Urothelium cell line (cell line): ENCODE measurements around the gene KLK13.

Experiments used
- DNase-seq: peaks from one replicate; pipeline ENCODE4 v3.0.0; 2011; ENCODE audit warnings: low spot score, mixed read lengths
- FAIRE-seq: peaks from 2 replicates; lab custom pipeline; 2011; peaks lifted over from hg19 to GRCh38; lab: Jason Lieb, UNC

Gene KLK13

DNA sequence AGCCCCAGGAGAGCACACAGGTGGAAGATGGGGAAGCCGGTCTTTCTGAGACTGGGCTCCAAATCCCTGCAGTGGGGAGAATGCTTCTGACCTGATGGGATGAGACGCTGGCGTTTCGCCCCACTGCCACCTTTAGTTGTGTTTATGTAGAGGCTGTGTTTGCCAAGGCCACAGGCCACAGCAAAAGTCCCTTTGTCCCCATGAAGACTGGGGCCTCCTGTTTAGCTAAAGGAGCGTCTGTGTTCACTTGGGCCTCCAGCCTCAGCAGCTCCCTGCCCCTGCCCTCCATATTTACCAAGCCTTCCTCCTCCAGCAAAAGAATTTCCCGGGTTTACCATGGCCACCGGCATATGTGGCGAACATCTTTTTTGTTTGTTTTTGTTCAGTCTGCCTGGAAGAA is 28.2 kb upstream of the KLK13 start:
- FAIRE-seq, result no peak

GRCh38 chr19:51091895-51092873 is 27.3 kb upstream of the KLK13 start:
- FAIRE-seq, result no peak
- DNase-seq, result no peak

More for the DNA sequence above, 28.2 kb upstream of the KLK13 start:
- no peak for DNase-seq

GRCh38 chr19:51091126-51091525 is 26.2 kb upstream of the KLK13 start:
- DNase-seq (no peak), FAIRE-seq (no peak)

GRCh38 chr19:51090471-51090870 is 25.6 kb upstream of the KLK13 start:
- DNase-seq, result no peak
- no peak for FAIRE-seq

GRCh38 chr19:51089786-51090185 is 24.9 kb upstream of the KLK13 start:
- FAIRE-seq (no peak), DNase-seq (no peak)

- FAIRE-seq (no peak), DNase-seq (no peak)
Observed at GRCh38 chr19:51086153-51086850, 21.4 kb upstream of the KLK13 start.

GRCh38 chr19:51084505-51084904 is 19.6 kb upstream of the KLK13 start:
- no peak for DNase-seq
- no peak for FAIRE-seq

- no peak for FAIRE-seq
- no peak for DNase-seq
Observed at GRCh38 chr19:51083783-51084182, 18.9 kb upstream of the KLK13 start.

GRCh38 chr19:51083181-51083580 is 18.3 kb upstream of the KLK13 start:
- DNase-seq (no peak), FAIRE-seq (no peak)

GRCh38 chr19:51082611-51083010 is 17.7 kb upstream of the KLK13 start, which contains the start of gene KLK14:
Gene KLK14 (minus strand): TSS chr19:51082887. CDS start chr19:51082614, 273 bp downstream.
- no peak for DNase-seq
- FAIRE-seq, result no peak

DNA sequence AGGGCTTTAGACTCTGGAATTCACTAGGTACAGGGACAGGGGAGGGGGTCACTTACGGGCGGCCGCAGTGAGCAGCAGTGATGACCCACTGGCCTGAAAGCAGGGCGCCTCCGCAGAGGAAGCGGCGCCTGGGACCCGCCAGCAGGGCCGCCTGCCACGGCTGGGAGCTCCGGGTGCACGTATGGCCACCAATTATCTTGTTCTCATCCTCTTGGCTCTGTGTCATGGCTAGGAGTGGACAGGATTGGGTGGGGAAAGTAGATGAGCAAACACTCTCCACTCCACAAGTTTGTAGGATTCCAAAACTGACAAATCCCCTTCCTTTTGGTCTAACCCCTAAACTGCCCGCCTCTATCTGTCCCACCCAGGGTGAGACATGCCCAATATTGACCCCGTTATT is 16.6 kb upstream of the KLK13 start:
- no peak for FAIRE-seq
- DNase-seq, result no peak

DNA sequence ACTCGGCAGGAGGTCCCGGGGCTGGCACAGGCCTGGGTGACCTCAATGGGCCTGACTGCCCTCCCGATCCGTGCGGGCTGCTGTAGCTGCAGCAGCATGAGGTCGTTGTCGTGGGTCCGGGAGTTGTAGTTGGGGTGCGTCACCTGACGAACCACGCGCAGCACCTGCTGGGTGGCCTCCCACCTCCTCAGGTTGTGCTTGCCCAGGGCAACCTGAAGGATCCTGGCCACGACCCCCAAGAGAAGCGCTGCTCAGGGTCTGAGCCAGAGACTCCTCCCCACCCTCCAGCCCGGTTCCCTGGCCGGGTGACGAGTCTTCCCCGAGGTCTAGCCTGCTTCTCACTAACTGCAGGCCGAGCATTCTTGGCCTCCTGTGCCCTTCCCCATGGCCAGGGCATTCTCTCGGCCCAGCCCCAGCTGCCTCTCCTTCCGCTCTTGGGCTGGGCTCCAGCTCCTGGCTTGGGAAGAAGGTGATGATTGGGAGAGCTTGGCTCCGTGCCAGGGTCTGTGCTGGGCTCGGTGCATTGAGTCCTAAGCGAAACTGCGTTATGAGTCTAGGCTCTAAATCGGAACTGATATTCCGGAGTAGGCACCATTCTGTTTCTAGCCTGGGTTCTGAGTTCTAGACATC is 14.7 kb upstream of the KLK13 start:
- FAIRE-seq (no peak), DNase-seq (no peak)

GRCh38 chr19:51078731-51079130 is 13.8 kb upstream of the KLK13 start:
- FAIRE-seq (no peak), DNase-seq (no peak)

- FAIRE-seq (no peak), DNase-seq (no peak)
Observed at GRCh38 chr19:51078104-51078503, 13.2 kb upstream of the KLK13 start.

DNA sequence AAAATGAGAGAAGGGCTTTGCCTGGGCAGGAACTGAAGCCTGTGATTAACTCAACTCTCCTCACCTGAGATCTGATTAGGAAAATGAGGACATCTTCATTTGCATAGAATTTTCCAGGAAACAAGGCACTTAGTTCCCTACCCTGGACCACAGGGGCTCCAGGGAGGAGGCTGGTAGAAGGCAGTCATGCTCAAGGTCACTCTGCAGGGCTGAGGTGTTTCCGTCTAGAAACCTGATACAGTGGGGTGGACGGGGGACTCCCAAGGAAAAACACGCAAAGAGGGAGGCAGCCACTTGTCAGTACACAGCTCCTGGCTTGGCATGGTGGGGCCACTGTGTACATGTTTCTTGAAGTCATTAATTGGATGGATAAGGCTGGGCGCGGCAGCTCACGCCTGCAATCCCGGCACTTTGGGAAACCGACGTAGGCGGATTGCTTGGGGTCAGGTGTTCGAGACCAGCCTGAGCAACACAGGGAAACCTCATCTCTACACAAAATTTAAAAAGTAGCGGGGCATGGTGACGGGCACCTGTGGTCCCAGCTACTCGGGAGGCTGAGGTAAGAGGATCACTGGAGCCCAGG is 11.8 kb upstream of the KLK13 start:
- DNase-seq, result no peak
- no peak for FAIRE-seq

GRCh38 chr19:51075998-51076397 is 11.1 kb upstream of the KLK13 start:
- FAIRE-seq (no peak), DNase-seq (no peak)

DNA sequence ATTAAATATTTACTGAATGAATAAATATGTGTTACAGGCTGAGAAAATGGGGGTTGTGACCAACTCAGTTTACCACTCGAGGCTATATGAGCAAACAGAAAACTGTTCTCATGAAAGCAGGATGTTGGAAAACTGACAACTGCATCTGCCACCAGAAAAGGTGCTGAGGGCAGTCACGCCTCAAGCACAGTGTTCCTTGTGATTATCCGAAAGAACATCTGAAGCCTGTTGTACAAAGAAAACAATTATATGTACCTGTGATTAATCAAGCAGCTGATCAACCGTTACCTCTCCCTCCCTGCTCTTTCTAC is 6.2 kb upstream of the KLK13 start:
- FAIRE-seq (no peak), DNase-seq (no peak)

DNA sequence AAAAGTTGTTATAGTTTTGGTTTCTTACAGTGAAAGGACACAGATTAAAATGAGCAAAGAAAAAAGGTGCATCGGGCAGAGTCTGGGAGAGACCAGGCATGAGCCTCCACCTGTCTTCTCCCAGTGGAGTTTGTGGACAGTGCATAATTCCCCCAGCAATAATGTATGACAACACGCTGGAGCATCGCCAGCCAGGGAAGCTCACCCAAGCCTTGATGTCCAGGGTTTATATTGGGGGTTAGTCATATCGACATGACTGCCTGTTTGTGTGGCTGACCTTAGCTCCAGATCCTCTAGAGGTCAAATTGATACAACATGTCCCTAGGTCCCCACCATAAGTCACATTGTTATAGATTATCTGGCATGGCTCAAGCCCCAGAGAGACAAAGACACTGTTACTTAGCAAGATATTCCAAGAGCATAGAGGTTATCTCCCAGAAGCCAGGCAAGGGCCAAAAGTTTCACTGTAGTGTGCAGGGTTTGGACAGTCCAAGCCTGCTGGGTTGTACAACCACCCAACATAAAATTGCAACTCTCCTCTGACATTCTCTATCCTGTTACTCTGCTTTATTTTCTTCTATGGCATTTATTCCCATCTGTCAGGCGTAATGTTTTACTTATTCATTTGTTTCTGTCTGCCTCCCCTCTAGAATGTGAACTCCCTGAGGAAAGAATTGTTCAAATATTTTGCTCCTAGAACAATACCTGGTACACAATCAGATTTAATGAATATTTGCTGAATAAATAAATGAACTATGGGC is 5.6 kb upstream of the KLK13 start:
- DNase-seq (no peak), FAIRE-seq (no peak)

- FAIRE-seq (no peak), DNase-seq (no peak)
Observed at GRCh38 chr19:51066393-51067186, 1.7 kb upstream of the KLK13 start.
